PC-3 (cell line): ENCODE data around the gene DRAM1. TPM values are rescaled to one million over a fixed set of nuclear protein-coding genes. Genes with fewer than 3 reads are reported as not detected.
A peak's percentile ranks its signal among the peaks of the same experiment; 100 is the strongest.

Source experiments
- ATAC-seq: fragments of 200-7000 bp; cut with Tn5 transposase; 2 replicates; pipeline ENCODE4 v1.9.1; 2020; ENCODE audit warnings: mild to moderate bottlenecking, moderate library complexity
- BruUV-seq: library from RNA; stranded (reverse); fragments of 400-500 nt; replicated peaks from 2 replicates; lab custom pipeline; 2021; lab: Mats Ljungman, UMichigan
- CTCF ChIA-PET: fragments of 300-600 bp; sonication (Branson Sonifier 250); formaldehyde crosslinking; loops from one replicate; lab custom pipeline; 2022; ENCODE audit warnings: antibody characterized with exemption; lab: Charles Lee
- POLR2A ChIA-PET: fragments of 300-600 bp; sonication (Branson Sonifier 250); formaldehyde crosslinking; loops from one replicate; lab custom pipeline; 2022; ENCODE audit warnings: antibody characterized with exemption; ENCODE audit not compliant: unreplicated experiment; lab: Charles Lee
- DNase-seq: peaks from one replicate; pipeline ENCODE4 v3.0.0-alpha.2; 2015
- H2AFZ ChIP-seq: fragments of 300-600 bp; sonication (generic); 2 replicates; pipeline ENCODE4 v1.6.0; 2016; ENCODE audit warnings: antibody characterized with exemption, low read length
- H3F3A ChIP-seq: fragments of 300-600 bp; sonication (generic); one replicate; pipeline ENCODE4 v1.6.0; 2017; ENCODE audit warnings: antibody characterized with exemption, low read length, control low read depth, mild to moderate bottlenecking; ENCODE audit not compliant: unreplicated experiment
- H3K27ac ChIP-seq: fragments of 300-600 bp; sonication (generic); 2 replicates; pipeline ENCODE4 v1.5.1; 2016; ENCODE audit warnings: mild to moderate bottlenecking, low read length
- H3K27me3 ChIP-seq: fragments of 300-600 bp; sonication (generic); 2 replicates; pipeline ENCODE4 v1.6.1; 2016; ENCODE audit warnings: low read length, mixed read lengths
- H3K36me3 ChIP-seq: fragments of 300-600 bp; sonication (generic); 2 replicates; pipeline ENCODE4 v1.6.1; 2016; ENCODE audit warnings: low read depth, mixed run types, low read length, mixed read lengths
- H3K4me1 ChIP-seq: fragments of 300-600 bp; sonication (generic); 2 replicates; pipeline ENCODE4 v1.5.1; 2016; ENCODE audit warnings: low read length; ENCODE audit not compliant: insufficient read depth
- H3K4me2 ChIP-seq: fragments of 300-600 bp; sonication (generic); 2 replicates; pipeline ENCODE4 v1.6.0; 2016; ENCODE audit warnings: low read length
- H3K4me3 ChIP-seq: fragments of 300-600 bp; sonication (generic); 2 replicates; pipeline ENCODE4 v1.5.1; 2016; ENCODE audit warnings: mild to moderate bottlenecking, low read length, mixed read lengths
- H3K79me2 ChIP-seq: fragments of 300-600 bp; sonication (generic); 2 replicates; pipeline ENCODE4 v1.6.1; 2017; ENCODE audit warnings: low read length, mixed read lengths
- H3K9ac ChIP-seq: fragments of 300-600 bp; sonication (generic); 2 replicates; pipeline ENCODE4 v1.6.0; 2016; ENCODE audit warnings: mild to moderate bottlenecking, low read length
- H3K9me2 ChIP-seq: fragments of 300-600 bp; sonication (generic); replicated peaks from 2 replicates; pipeline ENCODE4 v1.6.1; 2016; ENCODE audit warnings: mixed run types, low read length, mixed read lengths
- H3K9me3 ChIP-seq: fragments of 300-600 bp; sonication (generic); 2 replicates; pipeline ENCODE4 v1.6.1; 2016; ENCODE audit warnings: low read length, mixed read lengths
- H4K20me1 ChIP-seq: fragments of 300-600 bp; sonication (generic); 2 replicates; pipeline ENCODE4 v1.6.1; 2016; ENCODE audit warnings: low read length, mixed read lengths
- CTCF ChIP-seq: fragments of 300-600 bp; sonication (generic); conservative IDR thresholded peaks from 2 replicates; pipeline ENCODE4 v1.5.1; 2017; ENCODE audit warnings: antibody characterized with exemption, low read depth, mild to moderate bottlenecking, low read length
- EZH2 ChIP-seq: fragments of 300-600 bp; sonication (generic); IDR thresholded peaks from one replicate; pipeline ENCODE4 v1.6.1; 2017; ENCODE audit warnings: antibody characterized with exemption, mild to moderate bottlenecking, low read length; ENCODE audit not compliant: unreplicated experiment
- EZH2phosphoT487 ChIP-seq: fragments of 300-600 bp; sonication (generic); IDR thresholded peaks from 2 replicates; pipeline ENCODE4 v1.6.1; 2018; ENCODE audit warnings: mild to moderate bottlenecking, antibody characterized with exemption, low read length, borderline replicate concordance
- intact Hi-C: fragments of 100-400 bp; cut with micrococcal nuclease; formaldehyde crosslinking; loops from 2 replicates; pipeline ENCODE4 v1.9.0; 2023
- total RNA-seq: library from RNA; depleted of rRNA; stranded (reverse); fragments of >200 nt; gene quantifications from 2 replicates; pipeline ENCODE4 v1.2.3, GENCODE V29; 2014

DRAM1 gene
- total RNA-seq, 1 experiment from 2014 or later = 5.2 TPM

DNA sequence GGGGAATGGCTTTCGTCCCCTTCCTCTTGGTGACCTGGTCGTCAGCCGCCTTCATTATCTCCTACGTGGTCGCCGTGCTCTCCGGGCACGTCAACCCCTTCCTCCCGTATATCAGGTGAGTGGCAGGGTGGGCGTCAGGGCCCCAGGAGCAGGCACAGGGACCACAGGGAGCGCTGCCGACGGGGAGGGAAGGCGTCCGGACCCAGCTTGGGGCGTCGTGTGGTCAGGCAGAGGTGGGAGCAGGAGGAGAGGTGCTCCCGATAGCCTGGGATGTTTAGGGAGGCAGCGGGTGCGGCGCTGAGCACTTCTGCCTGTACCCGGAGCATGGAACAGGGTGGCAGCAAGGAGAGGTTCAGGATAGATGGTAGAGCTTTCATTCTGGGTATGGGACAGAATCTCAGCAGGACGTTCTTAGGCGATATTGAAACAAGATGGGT is 444 bp downstream of the DRAM1 start:
- ChIA-PET CTCF (no interaction called here), POLR2A (interaction anchor here (0.6 kb wide), 1 partner anchor 121 kb away, joined by 6 read pairs; no protein-coding TSS in a partner anchor)
- Histone ChIP-seq H3F3A (no peaks in the 10 kb centered on the region), H3K9me2 (no peaks in the 10 kb centered on the region), H3K4me2 (peak overlapping the region; percentile 100), H3K27me3 (no peaks in the 10 kb centered on the region), H3K36me3 (no peaks in the 10 kb centered on the region), H3K79me2 (peaks cover 7% of the 10 kb centered on the region; the same call in 1 of the 2 replicates), H4K20me1 (no peaks in the 10 kb centered on the region), H3K4me1 (peaks cover 12% of the 10 kb centered on the region), H3K4me3 (peak overlapping the region; percentile 99), H2AFZ (peak overlapping the region; percentile 100), H3K27ac (no peak overlapping the region), H3K9ac (peak overlapping the region; percentile 96), H3K9me3 (no peaks in the 10 kb centered on the region)
- ATAC-seq (peak; percentile 43), DNase-seq (peak; percentile 18)
- no TSS peak for BruUV-seq
- TF ChIP-seq EZH2phosphoT487 (no peak), EZH2 (no peak)
- intact Hi-C loops = loop anchor here (2.0 kb wide), 1 partner anchor 17 kb away; no protein-coding TSS in a partner anchor

- CTCF ChIA-PET = no interaction called here
- intact Hi-C loops = no loop called here
- no peaks in the 10 kb centered on the region for H3K9me2 ChIP-seq
- POLR2A ChIA-PET = interaction anchor here (0.5 kb wide), 1 partner anchor 13 kb away, joined by 12 read pairs; no protein-coding TSS in a partner anchor
- no peaks in the 10 kb centered on the region for H3K27me3 ChIP-seq
- no peaks in the 10 kb centered on the region for H3K36me3 ChIP-seq
- peak overlapping the region; percentile 99 for H3K4me3 ChIP-seq
- DNase-seq (no peak), ATAC-seq (no peak)
- no peaks in the 10 kb centered on the region for H3F3A ChIP-seq
- peak overlapping the region; percentile 96 for H3K9ac ChIP-seq
- H3K9me3 ChIP-seq = no peaks in the 10 kb centered on the region
- peak overlapping the region; percentile 100 for H3K4me2 ChIP-seq
- peaks cover 7% of the 10 kb centered on the region; the same call in 1 of the 2 replicates for H3K79me2 ChIP-seq
- H2AFZ ChIP-seq = peak overlapping the region; percentile 100
- peaks cover 12% of the 10 kb centered on the region for H3K4me1 ChIP-seq
- BruUV-seq = TSS peak; percentile 60
- no peaks in the 10 kb centered on the region for H4K20me1 ChIP-seq
- no peak overlapping the region for H3K27ac ChIP-seq
- no peak for TF ChIP-seq EZH2
- TF ChIP-seq CTCF = no peak
- no peak for TF ChIP-seq EZH2phosphoT487
Measured at GRCh38 chr12:101878243-101878821, 952 bp downstream of the DRAM1 start.

GRCh38 chr12:101880769-101881168 is 3.4 kb downstream of the DRAM1 start:
- H3K9me3 ChIP-seq = no peaks in the 10 kb centered on the region
- no peaks in the 10 kb centered on the region for H3F3A ChIP-seq
- no peak overlapping the region for H3K4me2 ChIP-seq
- CTCF ChIA-PET = interaction anchor here (0.5 kb wide), 1 partner anchor 10 kb away, joined by 3 read pairs; no protein-coding TSS in a partner anchor
- intact Hi-C loops = no loop called here
- DNase-seq (no peak), ATAC-seq (no peak)
- H3K36me3 ChIP-seq = no peaks in the 10 kb centered on the region
- H3K4me3 ChIP-seq = no peak overlapping the region
- TF ChIP-seq EZH2phosphoT487 (no peak), CTCF (no peak), EZH2 (no peak)
- no peaks in the 10 kb centered on the region for H4K20me1 ChIP-seq
- H3K9ac ChIP-seq = no peak overlapping the region
- no peaks in the 10 kb centered on the region for H3K27me3 ChIP-seq
- TSS peak; percentile 10 for BruUV-seq
- peaks cover 7% of the 10 kb centered on the region; the same call in 1 of the 2 replicates for H3K79me2 ChIP-seq
- H3K9me2 ChIP-seq = no peaks in the 10 kb centered on the region
- no peak overlapping the region for H2AFZ ChIP-seq
- POLR2A ChIA-PET = no interaction called here
- H3K27ac ChIP-seq = no peak overlapping the region
- peaks cover 12% of the 10 kb centered on the region for H3K4me1 ChIP-seq
